ENCODE results near the gene PLAGL2. TPM values are rescaled to one million over a fixed set of nuclear protein-coding genes. Genes with fewer than 3 reads are reported as not detected.

Gene PLAGL2
- total and polyA plus RNA-seq, 2 of the 8 experiments (the other 6 are each of a cell fraction or from before 2014, with no cell fraction given): 20.6 to 25.4 TPM

DNA sequence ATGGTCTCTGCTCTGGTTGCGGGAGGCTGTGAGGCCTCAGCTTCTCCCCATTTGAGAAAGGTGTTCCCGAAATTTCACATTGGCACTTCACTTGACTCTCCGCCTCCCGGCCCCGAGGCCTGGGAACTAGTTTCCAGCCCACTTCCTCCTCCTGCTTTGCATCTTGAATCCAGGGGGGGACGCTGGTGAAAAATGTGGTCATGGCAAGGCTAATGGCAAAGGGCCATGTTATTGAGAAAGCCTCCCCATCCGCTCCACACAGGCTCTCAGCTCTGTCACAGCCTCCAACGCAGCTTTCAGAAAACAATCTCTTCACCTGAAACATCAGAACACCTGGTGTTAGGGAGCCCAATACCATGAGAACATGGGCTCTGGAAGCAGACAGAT is 5.6 kb downstream of the PLAGL2 start:
- Histone ChIP-seq H2BK120ac (replicated peaks; ENCODE audit: low read depth, low read length) (no peak overlapping the region), H4K8ac (ENCODE audit: extremely low read depth, insufficient read depth, low read length) (no peak overlapping the region), H2BK20ac (ENCODE audit: low read length) (no peak overlapping the region), H3K36me3 (ENCODE audit: control insufficient read depth in 2 of 4, insufficient read depth in 4 of 4, low read length in 3 of 4) (peaks cover 31 to 50% (median 42%) of the 10 kb centered on the region in 4 experiments), H2BK12ac (ENCODE audit: low read depth, low read length) (no peak overlapping the region), H2AFZ (ENCODE audit: low read length) (no peak overlapping the region), H3K9ac (replicated peaks in 1 of 4; ENCODE audit: extremely low read depth in 1 of 4, low read depth in 3 of 4, low read length in 3 of 4) (no peak overlapping the region), H3K23me2 (ENCODE audit: low read depth, low read length) (peaks cover 5% of the 10 kb centered on the region; the same call in 1 of the 2 replicates), H4K91ac (replicated peaks; ENCODE audit: insufficient read length, low read length) (no peak overlapping the region), H3K56ac (replicated peaks; ENCODE audit: insufficient read length, low read depth, low read length) (no peak overlapping the region), H3K9me3 (ENCODE audit: insufficient read depth in 2 of 2, low read depth in 1 of 2, low read length in 1 of 2) (no peaks in the 10 kb centered on the region), H3K79me2 (ENCODE audit: control insufficient read depth in 1 of 2, insufficient read depth in 2 of 2, low read length in 2 of 2) (peaks cover 19 to 71% of the 10 kb centered on the region in 2 experiments), H3K4me1 (replicated peaks in 1 of 4; ENCODE audit: control insufficient read depth in 3 of 4, insufficient read depth in 4 of 4, low read length in 3 of 4) (peaks cover 0 to 25% (median 16%) of the 10 kb centered on the region in 4 experiments; a peak in 4 of 7 replicates), H3K4me2 (ENCODE audit: insufficient read depth in 1 of 2, low read depth in 2 of 2, low read length in 2 of 2) (no peak overlapping the region; a peak in 1 of 4 replicates), H3K4ac (replicated peaks; ENCODE audit: insufficient read length, low read depth, low read length) (no peak overlapping the region), H3K27ac (ENCODE audit: low read depth, low read length) (no peak overlapping the region), H3K18ac (ENCODE audit: extremely low read depth, low read length) (no peak overlapping the region), H2BK5ac (ENCODE audit: low read depth, low read length) (no peak overlapping the region), H3K23ac (ENCODE audit: insufficient read length) (no peak overlapping the region), H2BK15ac (ENCODE audit: low read length) (no peak overlapping the region), H3K27me3 (replicated peaks in 1 of 4; ENCODE audit: control insufficient read depth in 3 of 4, extremely low read depth in 1 of 4, insufficient read depth in 3 of 4, low read length in 3 of 4) (no peaks in the 10 kb centered on the region; a peak in 2 of 7 replicates), H4K5ac (ENCODE audit: insufficient read length, low read depth, low read length) (no peak overlapping the region), H3K14ac (ENCODE audit: insufficient read length) (no peak overlapping the region), H2AK5ac (ENCODE audit: low read depth, low read length) (no peak overlapping the region), H4K20me1 (replicated peaks in 1 of 2; ENCODE audit: control insufficient read depth in 1 of 2, insufficient read depth in 2 of 2, low read length in 2 of 2) (peaks cover 16 to 23% of the 10 kb centered on the region in 2 experiments), H3K4me3 (ENCODE audit: extremely low read depth in 1 of 4, insufficient read depth in 2 of 4, low read depth in 3 of 4, low read length in 4 of 4) (no peak overlapping the region), H3K79me1 (ENCODE audit: low read depth, low read length) (peaks cover 13% of the 10 kb centered on the region)
- WGBS, 2 experiments (ENCODE audit: extremely low coverage in 1 of 2, insufficient coverage in 1 of 2, insufficient read length in 1 of 2, insufficient replicate concordance in 2 of 2, low coverage in 1 of 2, low lambda C conversion rate in 2 of 2, missing lambda C conversion rate in 1 of 2): 92% methylated on average over 8 of the region's 8 CpGs; no CpG with 5 or more reads in 1 of the 2 experiments
- POLR2A ChIA-PET (ENCODE audit: partially characterized antibody): interaction anchor here (0.6 to 8.7 kb wide), 5 partner anchors 11 to 17 kb away, joined by 3 to 77 read pairs (median 3); no protein-coding TSS in a partner anchor
- DNase-seq (ENCODE audit: low read depth in 1 of 2, low spot score in 2 of 2) (no peak), FAIRE-seq (no peak)
- CTCF ChIA-PET (ENCODE audit: partially characterized antibody): interaction anchor here (0.6 to 1.3 kb wide), 3 partner anchors 12 to 87 kb away, joined by 3 to 4 read pairs (median 3); no protein-coding TSS in a partner anchor
- no peak for TF ChIP-seq BRCA1 (IDR thresholded peaks at IDR 0.05; ENCODE audit: low read depth, low read length)
- TF ChIP-seq EZH2 (IDR thresholded peaks at IDR 0.05; ENCODE audit: low read depth, low read length, severe bottlenecking): no peak
- no peak for TF ChIP-seq CEBPB (IDR thresholded peaks at IDR 0.05; ENCODE audit: low read depth, low read length)

Measured in H1 (cell line).